Osteoblast (primary cell): Measurements from ENCODE around the gene RBL2. TPM values are rescaled to one million over a fixed set of nuclear protein-coding genes. Genes with fewer than 3 reads are reported as not detected.
A peak's percentile ranks its signal among the peaks of the same experiment; 100 is the strongest.

ENCODE experiments used
- DNase-seq: peaks from one replicate; pipeline ENCODE4 v3.0.0; 2011; ENCODE audit warnings: low spot score, mixed read lengths; ENCODE audit not compliant: insufficient read length; ENCODE audit errors: missing footprints
- H2AFZ ChIP-seq: 2 replicates; pipeline ENCODE4 v1.6.0; 2011; ENCODE audit warnings: mild to moderate bottlenecking, low read length
- H3K27ac ChIP-seq: 2 replicates; pipeline ENCODE4 v1.5.1; 2011; ENCODE audit warnings: mild to moderate bottlenecking, low read depth, low read length, moderate library complexity
- H3K27me3 ChIP-seq: 2 replicates; pipeline ENCODE4 v1.6.0; 2012; ENCODE audit warnings: mild to moderate bottlenecking, control low read depth, inconsistent platforms, low read length, moderate library complexity; ENCODE audit not compliant: insufficient read depth
- H3K36me3 ChIP-seq: 2 replicates; pipeline ENCODE4 v1.5.1; 2011; ENCODE audit warnings: mild to moderate bottlenecking, low read length, control low read depth, moderate library complexity; ENCODE audit not compliant: insufficient read depth
- H3K4me1 ChIP-seq: 2 replicates; pipeline ENCODE4 v1.5.1; 2011; ENCODE audit warnings: mild to moderate bottlenecking, low read length, control low read depth, moderate library complexity; ENCODE audit not compliant: insufficient read depth
- H3K4me2 ChIP-seq: 2 replicates; pipeline ENCODE4 v1.6.0; 2011; ENCODE audit warnings: mild to moderate bottlenecking, low read length; ENCODE audit not compliant: insufficient read depth
- H3K4me3 ChIP-seq: fragments of 200-600 bp; sonication (generic); 3 replicates; pipeline ENCODE4 v1.5.1; 2012; ENCODE audit warnings: mild to moderate bottlenecking, low read length, inconsistent platforms; ENCODE audit not compliant: insufficient read depth
- H3K79me2 ChIP-seq: 2 replicates; pipeline ENCODE4 v1.6.0; 2012; ENCODE audit warnings: mild to moderate bottlenecking, low read length, control low read depth, inconsistent platforms; ENCODE audit not compliant: insufficient read depth
- H3K9me3 ChIP-seq: 2 replicates; pipeline ENCODE4 v1.5.1; 2011; ENCODE audit warnings: low read depth, low read length, control low read depth
- H4K20me1 ChIP-seq: 2 replicates; pipeline ENCODE4 v1.6.0; 2012; ENCODE audit warnings: mild to moderate bottlenecking, low read length, control low read depth; ENCODE audit not compliant: insufficient read depth
- total RNA-seq: library from RNA; depleted of rRNA; stranded (reverse); fragments of >200 nt; gene quantifications from 2 replicates; pipeline ENCODE4 v1.2.3, GENCODE V29; 2012
- TF ChIP-seq, protein P1 (sequence below): IDR thresholded peaks from 2 replicates; pipeline ENCODE4 v1.5.1; 2011; ENCODE audit warnings: mild to moderate bottlenecking, low read depth, low read length, moderate library complexity; ENCODE audit errors: extremely low read depth

Gene RBL2
- total RNA-seq, 1 donor: 56.1 TPM

DNA sequence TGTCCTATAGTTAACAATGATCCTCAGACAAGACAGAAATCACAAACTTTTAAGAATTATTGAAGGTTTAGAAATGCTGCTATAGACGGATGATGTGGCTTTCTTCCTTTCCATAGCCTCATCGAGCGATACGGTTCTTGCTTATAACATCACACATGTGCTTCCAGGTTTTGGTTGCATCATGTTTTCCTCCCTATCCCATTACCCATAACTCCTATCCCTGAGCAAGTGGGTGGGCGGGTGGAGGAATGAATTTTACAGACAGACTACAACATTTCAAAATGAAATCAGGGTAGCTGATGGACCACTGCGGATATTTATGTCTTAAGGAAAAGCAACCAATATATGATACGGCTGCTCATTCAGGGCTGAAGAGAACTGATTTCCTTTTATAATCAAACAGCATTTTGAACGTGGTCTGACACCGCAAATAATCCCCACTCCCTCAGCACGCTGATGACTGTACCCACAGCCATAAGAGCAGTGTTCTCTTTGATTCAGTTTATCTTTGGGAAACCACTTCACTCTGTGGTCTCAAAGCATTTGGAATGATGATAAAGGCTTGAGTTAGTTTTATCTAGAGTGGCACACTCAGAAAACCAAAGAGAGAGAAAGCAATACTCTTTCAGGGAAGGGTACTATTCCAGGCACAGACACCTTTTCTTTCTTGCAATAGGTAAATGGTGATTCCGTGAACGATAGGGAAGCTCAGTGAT, 73.4 kb downstream of the RBL2 start:
- no peak overlapping the region for H3K4me3 ChIP-seq
- TF ChIP-seq, protein P1, sequence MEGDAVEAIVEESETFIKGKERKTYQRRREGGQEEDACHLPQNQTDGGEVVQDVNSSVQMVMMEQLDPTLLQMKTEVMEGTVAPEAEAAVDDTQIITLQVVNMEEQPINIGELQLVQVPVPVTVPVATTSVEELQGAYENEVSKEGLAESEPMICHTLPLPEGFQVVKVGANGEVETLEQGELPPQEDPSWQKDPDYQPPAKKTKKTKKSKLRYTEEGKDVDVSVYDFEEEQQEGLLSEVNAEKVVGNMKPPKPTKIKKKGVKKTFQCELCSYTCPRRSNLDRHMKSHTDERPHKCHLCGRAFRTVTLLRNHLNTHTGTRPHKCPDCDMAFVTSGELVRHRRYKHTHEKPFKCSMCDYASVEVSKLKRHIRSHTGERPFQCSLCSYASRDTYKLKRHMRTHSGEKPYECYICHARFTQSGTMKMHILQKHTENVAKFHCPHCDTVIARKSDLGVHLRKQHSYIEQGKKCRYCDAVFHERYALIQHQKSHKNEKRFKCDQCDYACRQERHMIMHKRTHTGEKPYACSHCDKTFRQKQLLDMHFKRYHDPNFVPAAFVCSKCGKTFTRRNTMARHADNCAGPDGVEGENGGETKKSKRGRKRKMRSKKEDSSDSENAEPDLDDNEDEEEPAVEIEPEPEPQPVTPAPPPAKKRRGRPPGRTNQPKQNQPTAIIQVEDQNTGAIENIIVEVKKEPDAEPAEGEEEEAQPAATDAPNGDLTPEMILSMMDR: no peak
- no peak overlapping the region for H3K4me2 ChIP-seq
- no peaks in the 10 kb centered on the region for H3K36me3 ChIP-seq
- H2AFZ ChIP-seq: no peak overlapping the region
- DNase-seq: no peak
- H4K20me1 ChIP-seq: no peaks in the 10 kb centered on the region
- H3K9me3 ChIP-seq: no peaks in the 10 kb centered on the region
- H3K79me2 ChIP-seq: no peaks in the 10 kb centered on the region
- H3K4me1 ChIP-seq: peaks cover 25% of the 10 kb centered on the region
- H3K27me3 ChIP-seq: no peaks in the 10 kb centered on the region
- no peak overlapping the region for H3K27ac ChIP-seq

DNA sequence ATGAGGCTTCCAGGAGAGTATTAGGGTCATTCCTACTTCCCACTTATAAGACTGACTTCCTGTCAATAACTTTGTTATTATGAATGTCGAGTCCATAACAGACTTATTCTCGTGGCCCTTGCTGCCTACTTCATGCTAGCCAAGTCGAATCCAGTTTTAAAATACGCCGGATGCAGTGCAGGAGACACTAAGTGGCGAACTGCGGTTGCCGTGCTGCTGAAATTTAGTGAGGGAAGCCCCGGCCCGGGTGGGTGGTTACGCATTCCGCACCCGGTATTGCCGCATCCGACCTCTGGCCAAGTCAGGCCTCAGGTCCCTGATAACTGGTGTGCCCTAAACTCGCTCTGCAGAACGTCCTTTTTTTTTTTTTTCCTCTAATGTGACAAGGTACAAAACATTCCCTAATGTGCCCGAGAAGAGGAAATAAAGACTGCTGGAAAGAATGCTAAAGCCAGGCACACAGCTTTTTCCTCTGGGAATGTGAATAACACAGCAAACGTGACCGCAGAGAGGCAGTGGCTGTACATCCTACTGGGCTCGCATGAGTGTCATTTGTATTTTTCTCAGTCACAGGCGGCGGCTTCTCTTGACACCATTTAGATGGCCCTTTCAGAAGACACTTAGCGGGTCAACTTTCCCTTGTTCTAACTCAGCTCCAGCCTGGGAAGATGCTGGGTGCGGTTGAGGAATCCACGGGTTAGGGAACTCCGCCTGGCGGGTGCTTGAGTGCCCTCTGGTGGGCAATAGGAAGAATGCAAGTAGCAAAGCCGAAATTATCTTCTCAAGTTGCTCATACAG, 75.8 kb downstream of the RBL2 start:
- Histone ChIP-seq H3K4me2 (peak overlapping the region; percentile 74), H3K36me3 (no peaks in the 10 kb centered on the region), H3K27me3 (no peaks in the 10 kb centered on the region), H2AFZ (peak overlapping the region; percentile 82), H3K79me2 (no peaks in the 10 kb centered on the region), H3K9me3 (no peaks in the 10 kb centered on the region), H3K4me1 (peaks cover 10% of the 10 kb centered on the region), H4K20me1 (no peaks in the 10 kb centered on the region), H3K27ac (peak overlapping the region; percentile 3), H3K4me3 (peak overlapping the region; percentile 32)
- DNase-seq: peak; percentile 88
- TF ChIP-seq, protein P1: peak; percentile 98

DNA sequence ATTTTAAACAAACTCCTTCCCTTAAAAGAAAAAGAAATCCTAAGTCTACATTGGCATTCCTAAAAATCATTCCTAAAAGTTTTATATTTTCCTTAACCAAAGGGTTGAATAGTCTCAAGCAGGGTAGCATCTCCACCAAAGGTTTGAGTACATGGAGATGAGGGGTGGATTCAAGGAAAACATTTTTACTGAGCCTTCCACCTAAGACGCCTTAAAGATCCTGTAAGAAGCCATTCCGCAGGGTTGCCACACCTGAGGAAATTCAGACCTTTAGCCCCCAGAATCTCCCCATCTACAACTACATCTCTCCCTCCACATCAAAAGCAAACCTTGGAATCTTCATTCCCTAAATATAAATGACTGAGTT, 76.4 kb downstream of the RBL2 start:
- H3K4me2 ChIP-seq: peak overlapping the region; percentile 74
- peak overlapping the region; percentile 11 for H2AFZ ChIP-seq
- DNase-seq: no peak
- H3K27ac ChIP-seq: no peak overlapping the region
- no peaks in the 10 kb centered on the region for H3K9me3 ChIP-seq
- TF ChIP-seq, protein P1: no peak
- no peak overlapping the region for H3K4me3 ChIP-seq
- peaks cover 10% of the 10 kb centered on the region for H3K4me1 ChIP-seq
- H3K79me2 ChIP-seq: no peaks in the 10 kb centered on the region
- no peaks in the 10 kb centered on the region for H4K20me1 ChIP-seq
- H3K27me3 ChIP-seq: no peaks in the 10 kb centered on the region
- H3K36me3 ChIP-seq: no peaks in the 10 kb centered on the region

DNA sequence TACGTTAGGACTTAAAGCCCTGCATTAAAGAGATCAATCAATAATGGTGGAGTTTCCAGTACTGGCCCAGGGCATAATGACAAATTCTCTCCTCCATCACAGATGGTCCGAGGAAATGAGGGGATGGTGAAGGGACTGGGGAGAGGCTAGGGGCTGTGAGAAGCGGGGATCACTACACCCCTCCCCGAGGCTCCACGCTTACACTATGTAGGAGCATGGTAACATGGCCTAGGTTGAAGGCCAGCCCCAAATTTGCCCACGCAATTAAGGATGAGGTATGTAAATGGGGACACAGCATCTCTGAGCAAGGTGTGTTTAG, 76.8 kb downstream of the RBL2 start:
- TF ChIP-seq, protein P1: no peak
- H3K27ac ChIP-seq: no peak overlapping the region
- H3K27me3 ChIP-seq: no peaks in the 10 kb centered on the region
- no peak for DNase-seq
- peaks cover 10% of the 10 kb centered on the region for H3K4me1 ChIP-seq
- no peak overlapping the region for H3K4me2 ChIP-seq
- H3K4me3 ChIP-seq: no peak overlapping the region
- H2AFZ ChIP-seq: peak overlapping the region; percentile 11
- no peaks in the 10 kb centered on the region for H3K36me3 ChIP-seq
- H3K79me2 ChIP-seq: no peaks in the 10 kb centered on the region
- H4K20me1 ChIP-seq: no peaks in the 10 kb centered on the region
- no peaks in the 10 kb centered on the region for H3K9me3 ChIP-seq
